ENCODE data around the gene LKAAEAR1. TPM values are rescaled to one million over a fixed set of nuclear protein-coding genes. Genes with fewer than 3 reads are reported as not detected.
A peak's percentile ranks its signal among the peaks of the same experiment; 100 is the strongest.

LKAAEAR1 gene
- total RNA-seq, 6 experiments from 2014 or later, result not detected

- Histone ChIP-seq H3K4me3 (no peak overlapping the region), H3K27ac (no peak overlapping the region), H3K36me3 (peaks cover 0 to 16% (median 0%) of the 10 kb centered on the region in 4 donors), H3K4me1 (peaks cover 0 to 27% (median 10%) of the 10 kb centered on the region in 4 donors), H3K27me3 (no peaks in the 10 kb centered on the region), H3K9me3 (no peaks in the 10 kb centered on the region)
- intact Hi-C loops (cut with DNase I), result no loop called here
- ATAC-seq (peak in 1 of 4 donors; percentile 30), DNase-seq (no peak)
- TF ChIP-seq CTCF (IDR thresholded peaks at IDR 0.05), result peak; percentile 55 to 63 (median 62)
- no peak for TF ChIP-seq POLR2A (IDR thresholded peaks at IDR 0.05)
- 60% methylated on average over 1 of the region's 14 CpGs for WGBS (ENCODE audit: insufficient coverage, low coverage, low lambda C conversion rate, missing lambda C conversion rate)
Observed at GRCh38 chr20:64069614-64070243, 14.5 kb downstream of the LKAAEAR1 start.

- Histone ChIP-seq H3K4me3 (no peak overlapping the region), H3K4me1 (peaks cover 0 to 33% (median 13%) of the 10 kb centered on the region in 4 donors), H3K36me3 (peaks cover 0 to 16% (median 0%) of the 10 kb centered on the region in 4 donors), H3K27me3 (no peaks in the 10 kb centered on the region), H3K9me3 (no peaks in the 10 kb centered on the region), H3K27ac (no peak overlapping the region)
- intact Hi-C loops (cut with DNase I), result no loop called here
- no peak for TF ChIP-seq CTCF (IDR thresholded peaks at IDR 0.05)
- no peak for TF ChIP-seq POLR2A (IDR thresholded peaks at IDR 0.05)
- no peak for ATAC-seq
- WGBS (ENCODE audit: insufficient coverage, low coverage, low lambda C conversion rate, missing lambda C conversion rate), result no CpG with 5 or more reads among the region's 20 CpGs
- DNase-seq, result no peak
Observed at GRCh38 chr20:64069209-64069613, 15.0 kb downstream of the LKAAEAR1 start.

- Histone ChIP-seq H3K9me3 (no peaks in the 10 kb centered on the region), H3K4me3 (no peak overlapping the region), H3K36me3 (peaks cover 0 to 11% (median 0%) of the 10 kb centered on the region in 4 donors), H3K27me3 (no peaks in the 10 kb centered on the region), H3K27ac (no peak overlapping the region), H3K4me1 (peaks cover 0 to 36% (median 16%) of the 10 kb centered on the region in 4 donors)
- ATAC-seq (no peak), DNase-seq (no peak)
- intact Hi-C loops (cut with DNase I), result no loop called here
- WGBS (ENCODE audit: insufficient coverage, low coverage, low lambda C conversion rate, missing lambda C conversion rate), result no CpG with 5 or more reads among the region's 12 CpGs
- no peak for TF ChIP-seq CTCF (IDR thresholded peaks at IDR 0.05)
- no peak for TF ChIP-seq POLR2A (IDR thresholded peaks at IDR 0.05)
Observed at GRCh38 chr20:64068386-64069208, 15.6 kb downstream of the LKAAEAR1 start.

- Histone ChIP-seq H3K27me3 (no peaks in the 10 kb centered on the region), H3K36me3 (peaks cover 0 to 10% (median 0%) of the 10 kb centered on the region in 4 donors), H3K9me3 (no peaks in the 10 kb centered on the region), H3K27ac (no peak overlapping the region), H3K4me3 (no peak overlapping the region), H3K4me1 (peaks cover 0 to 36% (median 17%) of the 10 kb centered on the region in 4 donors)
- TF ChIP-seq POLR2A (IDR thresholded peaks at IDR 0.05) (no peak), CTCF (IDR thresholded peaks at IDR 0.05) (no peak)
- DNase-seq (no peak), ATAC-seq (no peak)
- WGBS (ENCODE audit: insufficient coverage, low coverage, low lambda C conversion rate, missing lambda C conversion rate), result no CpG with 5 or more reads among the region's 12 CpGs
- intact Hi-C loops (cut with DNase I), result no loop called here
Observed at GRCh38 chr20:64067733-64068307, 16.4 kb downstream of the LKAAEAR1 start.
